ENCODE data around the gene DGKI.

Gene DGKI

DNA sequence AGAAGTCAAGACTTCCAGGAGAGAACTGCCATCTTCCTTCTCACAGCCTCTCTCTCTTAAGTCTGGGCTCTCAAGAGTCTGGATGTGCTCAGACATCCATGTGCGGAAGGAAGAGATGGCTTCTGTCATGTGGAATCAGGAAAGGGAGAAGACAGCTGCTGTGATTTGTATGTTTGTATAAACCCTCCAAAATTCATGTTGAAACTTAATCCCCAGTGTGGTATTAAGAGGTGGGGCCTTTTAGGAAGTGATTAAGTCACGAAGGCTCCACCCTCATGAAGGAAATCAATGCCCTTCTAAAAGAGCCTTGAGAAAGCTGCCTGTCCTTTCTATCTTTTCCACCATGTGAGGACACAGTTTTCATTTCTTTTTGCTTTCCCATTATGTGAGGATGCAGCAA lies 429.3 kb downstream of the DGKI start:
- no peak overlapping the region for H3K4me3 ChIP-seq (ENCODE audit: low read length)
- H3F3A ChIP-seq (ENCODE audit: control insufficient read depth, insufficient read depth), result no peaks in the 10 kb centered on the region
- no peaks in the 10 kb centered on the region for H3K9me2 ChIP-seq (replicated peaks; ENCODE audit: control insufficient read depth, low read length)
- H3K4me1 ChIP-seq (ENCODE audit: control insufficient read depth, low read length), result no peaks in the 10 kb centered on the region
- no peaks in the 10 kb centered on the region for H4K20me1 ChIP-seq (ENCODE audit: control insufficient read depth, insufficient read depth, low read depth, low read length)
- H3K27me3 ChIP-seq (ENCODE audit: control insufficient read depth, low read length), result no peaks in the 10 kb centered on the region
- H3K27ac ChIP-seq (ENCODE audit: low read depth, low read length), result no peak overlapping the region
- no peaks in the 10 kb centered on the region for H3K9me3 ChIP-seq (ENCODE audit: control insufficient read depth, insufficient read depth, low read length)
- H3K4me2 ChIP-seq (ENCODE audit: low read length), result no peak overlapping the region
- TF ChIP-seq EZH2phosphoT487 (IDR thresholded peaks at IDR 0.05; ENCODE audit: borderline replicate concordance, low read length), result no peak
- no peaks in the 10 kb centered on the region for H3K36me3 ChIP-seq (ENCODE audit: control insufficient read depth, low read length)
- no peaks in the 10 kb centered on the region for H3K79me2 ChIP-seq (ENCODE audit: control insufficient read depth, low read length)

DNA sequence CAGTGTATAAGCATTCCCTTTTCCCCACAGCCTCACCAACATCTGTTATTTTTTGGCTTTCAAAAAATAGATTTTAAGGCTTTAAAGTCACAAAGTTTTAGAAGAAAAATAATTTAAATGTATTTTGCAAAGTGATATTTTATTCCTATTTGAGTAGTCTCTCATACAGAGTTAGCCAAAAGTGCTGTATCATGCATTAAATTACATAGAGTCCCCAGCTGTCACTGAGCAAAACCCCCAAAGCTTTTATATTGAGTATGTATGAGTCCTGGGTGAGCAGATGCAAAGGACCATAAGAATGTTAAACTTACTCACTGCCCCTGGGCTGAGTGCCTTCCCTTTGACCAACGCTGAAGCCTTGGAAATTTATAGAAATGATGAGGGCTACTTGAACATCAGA lies 432.9 kb downstream of the DGKI start:
- Histone ChIP-seq H3K79me2 (ENCODE audit: control insufficient read depth, low read length) (no peaks in the 10 kb centered on the region), H3K4me1 (ENCODE audit: control insufficient read depth, low read length) (no peaks in the 10 kb centered on the region), H4K20me1 (ENCODE audit: control insufficient read depth, insufficient read depth, low read depth, low read length) (no peaks in the 10 kb centered on the region), H3K27me3 (ENCODE audit: control insufficient read depth, low read length) (no peaks in the 10 kb centered on the region), H3F3A (ENCODE audit: control insufficient read depth, insufficient read depth) (no peaks in the 10 kb centered on the region), H3K27ac (ENCODE audit: low read depth, low read length) (no peak overlapping the region), H3K9me3 (ENCODE audit: control insufficient read depth, insufficient read depth, low read length) (peaks cover 2% of the 10 kb centered on the region; the same call in 1 of the 2 replicates), H3K4me3 (ENCODE audit: low read length) (no peak overlapping the region), H3K36me3 (ENCODE audit: control insufficient read depth, low read length) (no peaks in the 10 kb centered on the region), H3K9me2 (replicated peaks; ENCODE audit: control insufficient read depth, low read length) (no peaks in the 10 kb centered on the region), H3K4me2 (ENCODE audit: low read length) (no peak overlapping the region)
- TF ChIP-seq EZH2phosphoT487 (IDR thresholded peaks at IDR 0.05; ENCODE audit: borderline replicate concordance, low read length) (no peak), CTCF (IDR thresholded peaks at IDR 0.05; ENCODE audit: low read depth, low read length, poor library complexity, severe bottlenecking) (no peak)

- Histone ChIP-seq H3K36me3 (ENCODE audit: control insufficient read depth, low read length) (no peaks in the 10 kb centered on the region), H3K27ac (ENCODE audit: low read depth, low read length) (no peak overlapping the region), H4K20me1 (ENCODE audit: control insufficient read depth, insufficient read depth, low read depth, low read length) (no peaks in the 10 kb centered on the region), H3K79me2 (ENCODE audit: control insufficient read depth, low read length) (no peaks in the 10 kb centered on the region), H3K9me3 (ENCODE audit: control insufficient read depth, insufficient read depth, low read length) (peaks cover 2% of the 10 kb centered on the region; the same call in 1 of the 2 replicates), H3K4me1 (ENCODE audit: control insufficient read depth, low read length) (no peaks in the 10 kb centered on the region), H3K27me3 (ENCODE audit: control insufficient read depth, low read length) (no peaks in the 10 kb centered on the region), H3F3A (ENCODE audit: control insufficient read depth, insufficient read depth) (no peaks in the 10 kb centered on the region), H3K4me3 (ENCODE audit: low read length) (no peak overlapping the region), H3K4me2 (ENCODE audit: low read length) (no peak overlapping the region), H3K9me2 (replicated peaks; ENCODE audit: control insufficient read depth, low read length) (no peaks in the 10 kb centered on the region)
- no peak for TF ChIP-seq EZH2phosphoT487 (IDR thresholded peaks at IDR 0.05; ENCODE audit: borderline replicate concordance, low read length)
- no peak for TF ChIP-seq CTCF (IDR thresholded peaks at IDR 0.05; ENCODE audit: low read depth, low read length, poor library complexity, severe bottlenecking)
Measured at GRCh38 chr7:137411446-137411845, 435.3 kb downstream of the DGKI start.

DNA sequence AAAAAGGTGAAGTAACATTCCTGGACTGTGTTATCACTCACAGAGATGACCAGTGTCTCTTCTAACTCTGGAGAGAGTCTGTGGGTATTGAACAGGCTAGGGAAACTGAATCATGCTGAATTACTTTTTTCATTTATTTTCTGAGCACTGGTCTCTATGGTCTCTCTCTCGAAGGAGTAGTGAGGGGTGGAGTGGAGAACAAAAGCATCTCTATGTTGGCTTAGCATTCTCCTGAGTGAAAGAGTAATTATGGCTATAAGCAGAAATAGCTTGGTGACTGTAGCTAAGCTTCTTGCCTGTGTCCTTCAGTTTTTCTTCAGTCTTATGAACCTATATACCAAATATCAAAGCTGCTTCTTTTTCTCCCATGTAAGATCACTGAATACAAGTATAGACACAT lies 438.6 kb downstream of the DGKI start:
- Histone ChIP-seq H3K27ac (ENCODE audit: low read depth, low read length) (no peak overlapping the region), H3F3A (ENCODE audit: control insufficient read depth, insufficient read depth) (no peaks in the 10 kb centered on the region), H3K4me2 (ENCODE audit: low read length) (no peak overlapping the region), H3K79me2 (ENCODE audit: control insufficient read depth, low read length) (no peaks in the 10 kb centered on the region), H3K9me3 (ENCODE audit: control insufficient read depth, insufficient read depth, low read length) (peaks cover 2% of the 10 kb centered on the region; the same call in 1 of the 2 replicates), H3K9me2 (replicated peaks; ENCODE audit: control insufficient read depth, low read length) (no peaks in the 10 kb centered on the region), H3K36me3 (ENCODE audit: control insufficient read depth, low read length) (no peaks in the 10 kb centered on the region), H3K4me3 (ENCODE audit: low read length) (no peak overlapping the region), H3K27me3 (ENCODE audit: control insufficient read depth, low read length) (no peaks in the 10 kb centered on the region), H4K20me1 (ENCODE audit: control insufficient read depth, insufficient read depth, low read depth, low read length) (no peaks in the 10 kb centered on the region), H3K4me1 (ENCODE audit: control insufficient read depth, low read length) (no peaks in the 10 kb centered on the region)
- TF ChIP-seq CTCF (IDR thresholded peaks at IDR 0.05; ENCODE audit: low read depth, low read length, poor library complexity, severe bottlenecking) (no peak), EZH2phosphoT487 (IDR thresholded peaks at IDR 0.05; ENCODE audit: borderline replicate concordance, low read length) (no peak)
